Mucosa of descending colon (tissue), 3 donors: ENCODE data around the gene PRDM5. TPM values are rescaled to one million over a fixed set of nuclear protein-coding genes. Genes with fewer than 3 reads are reported as not detected.
A peak's percentile ranks its signal among the peaks of the same experiment; 100 is the strongest.

Source experiments
- ATAC-seq: fragments of 200-7000 bp; cut with Tn5 transposase; one replicate; pipeline ENCODE4 v1.9.1; 2020; ENCODE audit warnings: mild to moderate bottlenecking, moderate library complexity
- DNase-seq, 3 donors: peaks; one replicate each; pipeline ENCODE4 v3.0.0-alpha.2; 2020
- H3K36me3 ChIP-seq: fragments of 200-600 bp; one replicate; pipeline ENCODE4 v1.8.0; 2021; ENCODE audit warnings: low read depth, mild to moderate bottlenecking
- H3K4me1 ChIP-seq: fragments of 200-600 bp; one replicate; pipeline ENCODE4 v1.8.0; 2021; ENCODE audit warnings: low read depth, mild to moderate bottlenecking
- H3K4me3 ChIP-seq: fragments of 200-600 bp; one replicate; pipeline ENCODE4 v1.8.0; 2021; ENCODE audit warnings: mild to moderate bottlenecking
- H3K9me3 ChIP-seq: fragments of 200-600 bp; one replicate; pipeline ENCODE4 v1.8.0; 2021; ENCODE audit warnings: mild to moderate bottlenecking
- intact Hi-C, 2 donors: fragments of 100-400 bp; cut with DNase I in 1 of 2; cut with micrococcal nuclease in 1 of 2; formaldehyde crosslinking; loops; one replicate each; pipeline versions ENCODE4 v1.11.0 to v1.11.1; 2022; cut with DNase I, micrococcal nuclease
- total RNA-seq, 3 donors: library from RNA; stranded (reverse); fragmentation: NEBNext Ultra II Directional in 2 of 3; extraction: Animal tissue kit (Norgen Biotek cat#: 25700) in 2 of 3; gene quantifications; one replicate each; pipeline versions ENCODE4 v1.2.1 to v1.2.4, GENCODE V29; 2021 to 2023
- TF ChIP-seq, protein P1 (sequence below): fragments of 200-600 bp; IDR thresholded peaks from one replicate; pipeline ENCODE4 v1.8.0; 2022; ENCODE audit warnings: antibody characterized with exemption, mild to moderate bottlenecking
- donor health status: DM: no; HTN: no; CAD: no; lungs with moderate emphysema.
- donor health status: DM: no; HTN: no; CAD: no.
- donor health status: DM: no; HTN: yes; CAD: no.

The PRDM5 gene
- total RNA-seq, 3 donors from 2014 or later: 8.7 to 12.2 (median 10.2) TPM

DNA sequence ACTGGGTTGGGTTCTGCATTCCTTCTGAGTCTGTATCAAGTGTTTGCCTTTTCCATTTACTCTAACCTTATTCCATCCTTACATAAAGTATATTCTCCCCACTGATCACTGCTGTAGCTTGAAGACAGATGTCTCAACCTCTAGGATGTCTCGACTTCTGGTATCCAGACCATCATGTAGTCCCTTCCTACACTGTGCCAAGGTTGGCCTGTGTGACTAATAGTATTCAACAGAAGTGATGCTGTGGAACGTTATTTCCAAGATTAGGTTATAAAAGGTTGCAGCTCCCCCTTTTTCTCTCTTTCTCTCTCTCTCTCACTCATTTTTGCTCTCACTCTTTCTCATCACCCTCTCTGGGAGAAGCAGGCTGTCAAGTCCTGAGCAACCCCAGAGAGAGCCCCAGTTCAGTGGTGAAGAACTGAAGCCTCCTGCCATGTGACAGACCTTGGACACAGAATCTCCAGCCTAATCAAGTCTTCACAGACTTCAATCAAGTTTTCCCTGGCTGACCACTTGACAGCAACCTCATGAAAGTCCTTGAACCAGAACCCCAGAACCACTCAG is 75.4 kb downstream of the PRDM5 start:
- Histone ChIP-seq H3K36me3 (no peaks in the 10 kb centered on the region), H3K9me3 (no peaks in the 10 kb centered on the region), H3K4me1 (no peaks in the 10 kb centered on the region), H3K4me3 (no peak overlapping the region)
- DNase-seq: no peak
- intact Hi-C loops: no loop called here
- TF ChIP-seq, protein P1, sequence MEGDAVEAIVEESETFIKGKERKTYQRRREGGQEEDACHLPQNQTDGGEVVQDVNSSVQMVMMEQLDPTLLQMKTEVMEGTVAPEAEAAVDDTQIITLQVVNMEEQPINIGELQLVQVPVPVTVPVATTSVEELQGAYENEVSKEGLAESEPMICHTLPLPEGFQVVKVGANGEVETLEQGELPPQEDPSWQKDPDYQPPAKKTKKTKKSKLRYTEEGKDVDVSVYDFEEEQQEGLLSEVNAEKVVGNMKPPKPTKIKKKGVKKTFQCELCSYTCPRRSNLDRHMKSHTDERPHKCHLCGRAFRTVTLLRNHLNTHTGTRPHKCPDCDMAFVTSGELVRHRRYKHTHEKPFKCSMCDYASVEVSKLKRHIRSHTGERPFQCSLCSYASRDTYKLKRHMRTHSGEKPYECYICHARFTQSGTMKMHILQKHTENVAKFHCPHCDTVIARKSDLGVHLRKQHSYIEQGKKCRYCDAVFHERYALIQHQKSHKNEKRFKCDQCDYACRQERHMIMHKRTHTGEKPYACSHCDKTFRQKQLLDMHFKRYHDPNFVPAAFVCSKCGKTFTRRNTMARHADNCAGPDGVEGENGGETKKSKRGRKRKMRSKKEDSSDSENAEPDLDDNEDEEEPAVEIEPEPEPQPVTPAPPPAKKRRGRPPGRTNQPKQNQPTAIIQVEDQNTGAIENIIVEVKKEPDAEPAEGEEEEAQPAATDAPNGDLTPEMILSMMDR: no peak
- no peak for ATAC-seq

DNA sequence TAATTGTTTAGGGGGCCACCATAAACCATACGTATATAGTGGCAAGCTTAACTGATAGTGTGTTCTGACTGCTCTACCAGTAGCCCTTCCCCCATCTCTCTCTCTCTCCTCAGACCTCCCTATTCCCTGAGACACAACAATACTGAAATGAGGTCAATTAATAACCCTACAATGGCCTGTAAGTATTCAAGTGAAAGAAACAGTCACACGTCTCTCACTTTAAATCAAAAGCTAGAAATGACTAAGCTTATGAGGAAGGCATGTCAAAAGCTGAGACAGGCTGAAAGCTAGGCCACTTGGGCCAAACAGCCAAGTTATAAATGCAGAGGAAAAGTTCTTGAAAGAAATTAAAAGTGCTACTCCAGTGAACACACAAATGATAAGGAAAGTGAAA is 78.0 kb downstream of the PRDM5 start:
- ATAC-seq (no peak), DNase-seq (no peak)
- TF ChIP-seq, protein P1: no peak
- no peaks in the 10 kb centered on the region for H3K9me3 ChIP-seq
- intact Hi-C loops: no loop called here
- no peak overlapping the region for H3K4me3 ChIP-seq
- H3K4me1 ChIP-seq: peaks cover 5% of the 10 kb centered on the region
- no peaks in the 10 kb centered on the region for H3K36me3 ChIP-seq

DNA sequence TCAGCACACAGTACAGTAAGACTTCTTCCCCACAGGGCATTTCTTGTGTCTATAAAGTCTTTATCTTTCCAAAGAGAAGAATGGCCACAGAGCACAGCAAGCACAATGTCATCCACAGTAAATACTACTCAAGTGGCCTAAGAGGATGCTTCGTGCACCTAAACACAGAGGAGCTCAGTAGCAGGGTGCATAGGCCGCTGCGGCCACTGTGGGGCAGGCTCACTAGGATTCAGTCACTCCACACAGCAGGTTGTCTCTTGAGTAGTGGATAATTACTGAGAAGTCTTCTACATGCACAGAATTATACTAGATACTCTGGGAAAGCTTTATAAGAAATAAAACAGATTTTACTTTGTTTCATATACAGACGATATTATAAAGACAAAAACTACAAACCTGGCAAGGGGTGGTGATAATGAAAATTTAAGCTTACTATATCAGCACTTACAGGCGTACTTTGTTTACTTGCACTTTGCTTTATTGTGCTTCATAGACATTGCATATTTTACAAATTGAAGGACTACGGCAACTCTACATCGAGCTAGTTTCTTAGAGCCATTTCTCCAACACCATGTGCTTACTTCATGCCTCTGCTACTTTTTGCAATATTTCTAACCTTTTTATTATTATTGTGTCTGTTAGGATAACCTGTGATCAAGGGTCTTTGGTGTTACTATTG is 78.5 kb downstream of the PRDM5 start:
- intact Hi-C loops: no loop called here
- peak; percentile 96 for ATAC-seq
- TF ChIP-seq, protein P1: peak; percentile 24

DNA sequence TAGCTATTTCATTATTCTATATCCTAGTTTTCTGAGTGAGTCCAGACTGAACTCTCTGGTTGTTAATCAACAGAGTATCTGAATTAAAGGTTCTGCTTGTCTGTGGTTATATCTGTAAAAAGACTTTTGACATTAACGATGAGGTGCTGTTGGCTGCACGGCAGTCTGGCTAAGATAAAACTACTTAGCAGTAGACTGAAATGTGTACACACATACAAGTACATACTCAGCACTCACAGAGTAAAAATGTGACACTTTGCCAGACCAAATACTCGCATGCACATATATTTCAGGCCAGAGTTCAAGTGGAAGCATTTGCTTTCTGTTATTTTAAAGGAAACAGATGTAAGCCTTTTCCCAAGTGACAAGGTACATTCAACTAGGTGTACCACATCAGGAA is 80.5 kb downstream of the PRDM5 start:
- TF ChIP-seq, protein P1: no peak
- ATAC-seq: no peak
- no peak for DNase-seq
- no peaks in the 10 kb centered on the region for H3K36me3 ChIP-seq
- H3K9me3 ChIP-seq: no peaks in the 10 kb centered on the region
- no peak overlapping the region for H3K4me3 ChIP-seq
- H3K4me1 ChIP-seq: peaks cover 5% of the 10 kb centered on the region
- intact Hi-C loops: no loop called here

More for the DNA sequence above, 78.5 kb downstream of the PRDM5 start:
- Histone ChIP-seq H3K4me3 (no peak overlapping the region), H3K36me3 (no peaks in the 10 kb centered on the region), H3K4me1 (peaks cover 5% of the 10 kb centered on the region), H3K9me3 (no peaks in the 10 kb centered on the region)
- peak; percentile 58 to 72 (median 70) for DNase-seq

DNA sequence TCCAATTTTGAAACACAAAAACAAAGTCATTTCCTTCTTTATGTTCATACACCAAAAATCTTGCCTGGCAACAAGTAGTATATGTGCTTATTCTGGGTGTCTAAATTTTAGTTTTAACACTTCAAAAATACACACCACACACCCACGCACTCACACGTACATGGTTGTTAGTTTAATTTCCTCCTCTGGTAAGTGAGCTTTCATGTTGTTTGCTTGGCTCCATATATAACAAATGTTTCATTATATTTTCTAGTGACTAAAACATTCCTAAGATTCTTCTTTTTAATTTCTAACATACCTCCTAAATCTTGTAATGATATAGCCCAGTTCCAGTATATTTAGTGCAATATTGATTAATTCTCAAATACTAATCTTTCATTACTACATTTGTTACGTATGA is 80.9 kb downstream of the PRDM5 start:
- ATAC-seq (no peak), DNase-seq (no peak)
- Histone ChIP-seq H3K4me3 (no peak overlapping the region), H3K9me3 (no peaks in the 10 kb centered on the region), H3K36me3 (no peaks in the 10 kb centered on the region), H3K4me1 (peaks cover 5% of the 10 kb centered on the region)
- intact Hi-C loops: no loop called here
- TF ChIP-seq, protein P1: no peak
